Thymus (tissue), 11 donors: ENCODE measurements around the gene S1PR4. TPM values are rescaled to one million over a fixed set of nuclear protein-coding genes. Genes with fewer than 3 reads are reported as not detected.

Experiments used
- DNase-seq, 9 donors: peaks; one replicate each; pipeline ENCODE4 v3.0.0-alpha.2; 2013; ENCODE audit warnings: low spot score in 9 of 9, low read depth in 6 of 9, missing footprints in 1 of 9
- H3K27ac ChIP-seq, 2 donors: one replicate each; pipeline ENCODE4 v1.5.1; 2013; ENCODE audit warnings: control low read depth in 1 of 2, low read depth in 1 of 2, low read length in 1 of 2, mild to moderate bottlenecking in 1 of 2, moderate library complexity in 1 of 2
- H3K27me3 ChIP-seq, 2 donors: one replicate each; pipeline ENCODE4 v1.5.1; 2013; ENCODE audit warnings: low read length in 1 of 2; ENCODE audit not compliant: control insufficient read depth in 2 of 2, insufficient read depth in 1 of 2
- H3K36me3 ChIP-seq, 2 donors: one replicate each; pipeline ENCODE4 v1.5.1; 2013; ENCODE audit warnings: low read length in 1 of 2, mild to moderate bottlenecking in 1 of 2, moderate library complexity in 1 of 2; ENCODE audit not compliant: control insufficient read depth in 2 of 2, insufficient read depth in 2 of 2
- H3K4me1 ChIP-seq, 2 donors: one replicate each; pipeline ENCODE4 v1.5.1; 2013; ENCODE audit warnings: low read length in 2 of 2; ENCODE audit not compliant: control insufficient read depth in 2 of 2, insufficient read depth in 2 of 2
- H3K4me3 ChIP-seq, 2 donors: one replicate each; pipeline ENCODE4 v1.5.1; 2013; ENCODE audit warnings: low read length in 2 of 2, control low read depth in 1 of 2, mild to moderate bottlenecking in 1 of 2
- H3K9me3 ChIP-seq, 2 donors: one replicate each; pipeline ENCODE4 v1.5.1; 2013; ENCODE audit warnings: low read length in 1 of 2, mild to moderate bottlenecking in 1 of 2; ENCODE audit not compliant: control insufficient read depth in 2 of 2, insufficient read depth in 1 of 2
- WGBS: extraction: QIAGEN DNeasy Blood & Tissue Kit; methylation state at CpG from one replicate; pipeline ENCODE4 v1.1.7; 2013; 5-methylcytosine and 5-hydroxymethylcytosine counted together
- polyA plus RNA-seq: library from polyadenylated mRNA; stranded (reverse); fragments of 200-250 nt; gene quantifications from one replicate; pipeline ENCODE4 v1.2.3, GENCODE V29; 2013
- total RNA-seq: library from RNA; stranded (reverse); fragments of 120-200 nt; gene quantifications from one replicate; pipeline ENCODE4 v1.2.4, GENCODE V29; 2013
- donor health status: healthy.

Gene S1PR4
- total and polyA plus RNA-seq, 2 donors: 18.6 to 24.2 TPM

DNA sequence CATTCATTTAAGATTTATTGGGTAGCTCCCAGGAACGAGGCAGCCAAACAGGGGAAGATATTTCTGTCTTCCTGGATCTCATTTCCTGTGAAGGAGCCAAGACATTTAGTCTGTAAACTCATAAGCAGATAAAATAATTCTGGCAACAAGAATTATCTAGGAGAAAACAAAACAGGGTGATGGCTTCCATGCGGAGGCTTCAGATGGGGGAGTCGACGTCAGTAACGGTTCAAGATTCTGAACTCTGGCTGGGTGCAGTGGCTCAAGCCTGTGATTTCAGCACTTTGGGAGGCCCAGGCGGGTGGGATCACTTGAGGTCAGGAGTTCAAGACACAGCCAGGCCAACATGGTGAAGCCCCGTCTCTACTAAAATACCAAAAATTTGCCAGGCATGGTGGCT is 41.5 kb upstream of the S1PR4 start:
- 17% methylated on average over 7 of the region's 7 CpGs for WGBS
- peak overlapping the region; percentile 85 to 86 for H3K27ac ChIP-seq
- H3K4me3 ChIP-seq: peak overlapping the region; percentile 70 to 92
- peaks cover 0 to 8% of the 10 kb centered on the region in 2 donors for H3K9me3 ChIP-seq
- peak in 1 of 9 donors; percentile 46 for DNase-seq
- no peaks in the 10 kb centered on the region for H3K27me3 ChIP-seq
- H3K4me1 ChIP-seq: peaks cover 39 to 76% of the 10 kb centered on the region in 2 donors
- peaks cover 6 to 17% of the 10 kb centered on the region in 2 donors for H3K36me3 ChIP-seq

DNA sequence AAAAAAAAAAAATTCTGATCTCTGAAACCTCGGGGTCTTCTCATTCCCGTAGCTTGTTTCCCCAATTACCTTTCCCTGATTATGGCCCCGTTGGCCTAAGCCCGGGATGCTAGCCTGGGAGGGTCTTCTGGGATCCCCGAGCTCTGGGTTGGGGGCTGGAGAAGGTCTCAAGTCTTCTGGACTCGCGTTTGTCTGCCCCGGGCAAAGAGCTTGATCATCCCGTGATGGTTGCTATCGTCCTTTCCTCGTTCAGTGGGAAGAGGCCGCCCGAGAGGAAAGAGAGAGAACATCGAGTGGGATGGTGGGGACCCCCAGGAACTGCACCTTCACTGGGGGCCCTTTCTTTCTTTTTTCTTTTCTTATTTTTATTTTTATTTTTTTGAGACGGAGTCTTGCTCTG is 40.3 kb upstream of the S1PR4 start:
- Histone ChIP-seq H3K27ac (peak overlapping the region in 1 of 2 donors; percentile 76), H3K4me3 (peak overlapping the region; percentile 39 to 70)
- 64% methylated on average over 15 of the region's 15 CpGs for WGBS

DNA sequence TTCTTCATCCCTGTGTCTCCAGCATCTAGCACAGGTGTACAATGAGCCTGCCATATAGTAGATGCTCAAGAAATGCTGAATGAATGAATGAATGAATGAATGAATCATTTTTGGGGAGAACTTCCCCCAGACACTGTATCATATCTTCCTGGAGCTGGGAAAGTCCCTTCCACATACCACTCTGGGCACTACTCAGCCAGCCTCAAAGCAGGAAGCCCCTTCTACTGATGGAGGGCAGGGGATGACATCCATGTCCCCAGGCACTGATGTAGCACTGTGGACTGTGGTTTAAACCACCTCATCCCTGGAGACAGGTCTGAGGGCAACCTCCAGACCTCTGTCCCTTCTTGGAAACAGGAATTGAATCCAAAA is 37.9 kb upstream of the S1PR4 start:
- Histone ChIP-seq H3K27me3 (no peaks in the 10 kb centered on the region), H3K36me3 (peaks cover 6 to 20% of the 10 kb centered on the region in 2 donors), H3K4me1 (peaks cover 22 to 48% of the 10 kb centered on the region in 2 donors), H3K9me3 (no peaks in the 10 kb centered on the region), H3K4me3 (no peak overlapping the region), H3K27ac (peak overlapping the region in 1 of 2 donors; percentile 87)
- no peak for DNase-seq

More for the DNA sequence above, 40.3 kb upstream of the S1PR4 start:
- Histone ChIP-seq H3K36me3 (peaks cover 6 to 17% of the 10 kb centered on the region in 2 donors), H3K27me3 (no peaks in the 10 kb centered on the region), H3K9me3 (peaks cover 0 to 5% of the 10 kb centered on the region in 2 donors), H3K4me1 (peaks cover 34 to 68% of the 10 kb centered on the region in 2 donors)
- DNase-seq: no peak

DNA sequence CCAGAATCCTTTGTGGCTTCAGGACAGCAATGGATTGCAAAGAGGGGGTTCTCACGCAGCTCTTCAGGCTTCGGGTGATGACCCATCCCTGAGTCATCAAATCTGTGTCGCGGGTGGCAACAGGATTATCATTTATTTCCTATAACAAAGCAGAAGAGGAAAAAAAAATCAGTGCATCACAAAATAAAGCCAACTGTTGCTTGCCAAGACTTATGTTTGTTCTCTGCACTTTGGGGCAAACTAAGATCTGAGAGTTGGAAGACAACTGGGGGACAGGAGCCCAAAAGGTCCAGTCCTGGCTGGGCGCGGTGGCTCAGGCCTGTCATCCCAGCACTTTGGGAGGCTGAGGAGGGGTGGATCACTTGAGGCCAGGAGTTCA is 36.3 kb upstream of the S1PR4 start:
- Histone ChIP-seq H3K27me3 (no peaks in the 10 kb centered on the region), H3K27ac (peak overlapping the region; percentile 46 to 87), H3K4me3 (no peak overlapping the region), H3K36me3 (peaks cover 15 to 25% of the 10 kb centered on the region in 2 donors), H3K4me1 (peaks cover 15 to 48% of the 10 kb centered on the region in 2 donors), H3K9me3 (peaks cover 0 to 2% of the 10 kb centered on the region in 2 donors)
- 66% methylated on average over 6 of the region's 6 CpGs for WGBS
- DNase-seq: no peak

DNA sequence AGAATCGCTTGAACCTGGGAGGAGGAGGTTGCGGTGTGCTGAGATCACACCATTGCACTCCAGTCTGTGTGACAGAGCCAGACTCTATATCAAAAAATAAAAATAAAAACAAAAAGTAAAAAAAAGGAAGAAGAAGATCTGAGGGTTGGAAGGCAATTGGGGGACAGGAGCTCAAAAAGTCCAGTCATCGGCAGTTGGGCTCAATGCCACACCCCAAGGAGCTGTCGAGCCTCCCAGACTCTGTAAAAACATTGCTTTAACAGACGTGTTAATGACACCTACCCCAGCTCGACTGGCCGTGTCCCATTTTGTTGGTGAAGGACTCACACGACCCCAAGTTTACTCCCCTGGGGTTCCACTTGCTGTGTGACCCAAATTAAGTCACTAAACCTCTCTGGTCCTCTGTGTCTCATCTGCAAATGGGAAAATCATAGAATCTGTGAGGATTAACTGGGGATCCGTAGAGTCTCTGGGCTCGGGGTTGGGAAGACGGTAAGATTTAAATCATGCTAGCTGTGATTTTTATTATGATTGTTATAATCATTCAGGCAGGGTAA is 35.7 kb upstream of the S1PR4 start:
- Histone ChIP-seq H3K4me3 (no peak overlapping the region), H3K36me3 (peaks cover 15 to 25% of the 10 kb centered on the region in 2 donors), H3K27ac (peak overlapping the region in 1 of 2 donors; percentile 87), H3K27me3 (no peaks in the 10 kb centered on the region), H3K9me3 (peaks cover 0 to 2% of the 10 kb centered on the region in 2 donors), H3K4me1 (peaks cover 13 to 44% of the 10 kb centered on the region in 2 donors)
- DNase-seq: no peak
- 82% methylated on average over 11 of the region's 11 CpGs for WGBS

DNA sequence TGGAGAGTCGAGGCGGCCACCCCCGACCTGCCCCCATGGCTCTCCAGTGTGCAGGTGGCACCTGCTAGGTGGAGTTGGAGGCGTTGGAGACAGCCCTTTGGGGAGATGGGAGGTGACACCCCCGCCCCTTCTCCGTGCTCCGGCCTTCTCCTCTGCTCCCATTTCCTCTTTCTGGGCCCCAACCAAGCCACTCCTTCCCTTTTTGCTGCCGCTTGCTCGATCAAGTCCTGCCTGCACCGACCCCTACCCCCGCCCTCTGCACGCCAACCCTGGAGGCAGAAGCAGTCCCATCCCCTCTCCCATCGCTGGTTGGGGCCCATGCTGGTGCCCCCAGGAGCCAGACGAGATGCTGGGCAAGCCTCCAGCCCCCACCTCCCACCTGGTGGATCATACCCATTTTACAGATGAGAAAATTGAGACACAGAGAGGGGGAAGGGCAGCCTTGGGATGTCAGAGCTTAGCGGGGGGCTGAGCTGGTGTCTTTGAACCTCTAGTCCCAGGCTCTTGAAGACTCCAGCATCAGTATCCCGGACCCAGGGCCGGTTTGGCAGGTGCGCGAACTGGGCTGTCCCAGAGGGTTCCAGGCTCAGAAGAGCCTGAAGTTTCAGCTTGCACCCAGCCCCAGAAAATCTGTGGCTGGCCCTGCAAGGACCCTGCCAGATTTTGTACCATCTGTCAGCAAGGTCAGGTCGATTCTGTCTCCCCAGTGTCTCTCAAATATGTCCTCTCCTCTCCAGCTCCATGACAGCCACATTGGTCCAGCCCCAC is 32.5 kb upstream of the S1PR4 start:
- Histone ChIP-seq H3K4me1 (peaks cover 9 to 36% of the 10 kb centered on the region in 2 donors), H3K9me3 (peaks cover 0 to 2% of the 10 kb centered on the region in 2 donors), H3K27ac (peak overlapping the region; percentile 18 to 22), H3K36me3 (peaks cover 44 to 48% of the 10 kb centered on the region in 2 donors), H3K4me3 (no peak overlapping the region), H3K27me3 (no peaks in the 10 kb centered on the region)
- no peak for DNase-seq
- WGBS: 63% methylated on average over 20 of the region's 20 CpGs

- H3K4me3 ChIP-seq: no peak overlapping the region
- peaks cover 2% of the 10 kb centered on the region in 2 donors for H3K9me3 ChIP-seq
- H3K27ac ChIP-seq: peak overlapping the region in 1 of 2 donors; percentile 12
- peaks cover 5 to 30% of the 10 kb centered on the region in 2 donors for H3K4me1 ChIP-seq
- DNase-seq: no peak
- no peaks in the 10 kb centered on the region for H3K27me3 ChIP-seq
- WGBS: 89% methylated on average over 5 of the region's 5 CpGs
- peaks cover 46 to 48% of the 10 kb centered on the region in 2 donors for H3K36me3 ChIP-seq
Measured at GRCh38 chr19:3146677-3147100, 31.9 kb upstream of the S1PR4 start.

GRCh38 chr19:3148503-3148902 is 30.1 kb upstream of the S1PR4 start:
- 97% methylated on average over 20 of the region's 20 CpGs for WGBS
- no peak for DNase-seq
- H3K4me3 ChIP-seq: no peak overlapping the region
- peaks cover 57 to 61% of the 10 kb centered on the region in 2 donors for H3K36me3 ChIP-seq
- no peaks in the 10 kb centered on the region for H3K27me3 ChIP-seq
- peaks cover 2% of the 10 kb centered on the region in 2 donors for H3K9me3 ChIP-seq
- H3K4me1 ChIP-seq: peaks cover 0 to 22% of the 10 kb centered on the region in 2 donors
- H3K27ac ChIP-seq: no peak overlapping the region

DNA sequence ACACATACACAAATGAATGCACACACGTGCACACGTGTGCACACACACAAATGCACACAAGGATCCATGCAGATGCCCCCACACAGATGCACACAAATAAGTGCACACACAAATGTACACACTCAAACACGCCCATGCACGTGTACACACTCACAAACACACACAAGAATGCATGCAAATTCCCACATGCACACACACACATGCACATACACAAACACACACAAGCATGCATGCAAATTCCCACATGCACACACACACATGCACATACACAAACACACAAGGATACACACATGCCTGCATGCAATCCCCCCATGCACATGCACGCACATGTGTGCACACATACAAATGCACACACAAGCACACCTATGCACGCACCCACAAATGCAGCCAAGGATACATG is 29.5 kb upstream of the S1PR4 start:
- 98% methylated on average over 6 of the region's 6 CpGs for WGBS
- Histone ChIP-seq H3K27me3 (no peaks in the 10 kb centered on the region), H3K27ac (no peak overlapping the region), H3K4me1 (peaks cover 0 to 22% of the 10 kb centered on the region in 2 donors), H3K4me3 (no peak overlapping the region), H3K36me3 (peaks cover 60% of the 10 kb centered on the region in 2 donors), H3K9me3 (peaks cover 2% of the 10 kb centered on the region in 2 donors)
- DNase-seq: no peak
